HepG2 (cell line): ENCODE measurements around the gene CAMTA1. TPM values are rescaled to one million over a fixed set of nuclear protein-coding genes. Genes with fewer than 3 reads are reported as not detected.

Source experiments
- ARNTL ChIP-seq: sonication (generic); formaldehyde crosslinking; IDR thresholded peaks from 2 replicates; pipeline ENCODE4 v1.4.0; 2020; ENCODE audit warnings: mild to moderate bottlenecking, missing genetic modification reagents
- EP300 ChIP-seq, 3 experiments: sonication (generic) in 1 of 3; formaldehyde crosslinking in 1 of 3; IDR thresholded peaks; 2 replicates each; pipeline versions ENCODE4 v1.5.1 to v1.6.1; 2011 to 2020; ENCODE audit warnings: low read depth in 2 of 3, low read length in 2 of 3, borderline replicate concordance in 1 of 3, improper control_type of control experiment in 1 of 3, mild to moderate bottlenecking in 1 of 3, missing genetic modification reagents in 1 of 3, moderate library complexity in 1 of 3
- HNF4G ChIP-seq, 2 experiments: sonication (generic) in 1 of 2; formaldehyde crosslinking in 1 of 2; IDR thresholded peaks; 2 replicates each; pipeline versions ENCODE4 v1.4.0 to v1.6.1; 2011 to 2020; ENCODE audit warnings: borderline replicate concordance in 2 of 2, low read depth in 2 of 2, mild to moderate bottlenecking in 2 of 2, low read length in 1 of 2, missing genetic modification reagents in 1 of 2, moderate library complexity in 1 of 2
- HNRNPUL1 ChIP-seq: fragments of 200-400 bp; formaldehyde crosslinking; IDR thresholded peaks from 2 replicates; pipeline ENCODE4 v1.6.1; 2017; ENCODE audit warnings: low read depth, mild to moderate bottlenecking, low read length, moderate library complexity
- JUND ChIP-seq: sonication (generic); formaldehyde crosslinking; IDR thresholded peaks from 2 replicates; pipeline ENCODE4 v1.8.0; 2022; ENCODE audit warnings: mild to moderate bottlenecking, missing genetic modification reagents
- KIAA2018 ChIP-seq: sonication (generic); formaldehyde crosslinking; IDR thresholded peaks from 2 replicates; pipeline ENCODE4 v1.5.0; 2020; ENCODE audit warnings: mild to moderate bottlenecking, missing genetic modification reagents, borderline replicate concordance
- LBX2 ChIP-seq: sonication (generic); formaldehyde crosslinking; IDR thresholded peaks from 2 replicates; pipeline ENCODE4 v1.5.0; 2020; ENCODE audit warnings: missing genetic modification reagents, mild to moderate bottlenecking, borderline replicate concordance
- LRRFIP1 ChIP-seq: sonication (generic); formaldehyde crosslinking; conservative IDR thresholded peaks from 2 replicates; pipeline ENCODE4 v1.4.0; 2020; ENCODE audit warnings: missing genetic modification reagents
- MAX ChIP-seq: IDR thresholded peaks from 2 replicates; pipeline ENCODE4 v1.6.1; 2012; ENCODE audit warnings: inconsistent platforms
- MED8 ChIP-seq: sonication (generic); formaldehyde crosslinking; IDR thresholded peaks from 2 replicates; pipeline ENCODE4 v1.8.1; 2023; ENCODE audit warnings: mild to moderate bottlenecking, missing genetic modification reagents; ENCODE audit not compliant: insufficient replicate concordance
- SIN3B ChIP-seq: fragments of 150-350 bp; IDR thresholded peaks from 2 replicates; pipeline ENCODE4 v1.6.1; 2014; ENCODE audit warnings: low read length
- SNRNP70 ChIP-seq: fragments of 200-400 bp; formaldehyde crosslinking; IDR thresholded peaks from 2 replicates; pipeline ENCODE4 v1.6.1; 2017; ENCODE audit warnings: mild to moderate bottlenecking, low read depth, low read length, moderate library complexity
- U2AF2 ChIP-seq: fragments of 200-400 bp; formaldehyde crosslinking; IDR thresholded peaks from 2 replicates; pipeline ENCODE4 v1.6.1; 2017; ENCODE audit warnings: low read depth, mild to moderate bottlenecking, low read length
- ZNF343 ChIP-seq: sonication (generic); formaldehyde crosslinking; IDR thresholded peaks from 2 replicates; pipeline ENCODE4 v1.4.0; 2020; ENCODE audit warnings: mild to moderate bottlenecking, missing genetic modification reagents
- ZNF546 ChIP-seq: sonication (generic); formaldehyde crosslinking; conservative IDR thresholded peaks from 2 replicates; pipeline ENCODE4 v1.8.1; 2023; ENCODE audit warnings: mild to moderate bottlenecking, missing genetic modification reagents
- ZNF740 ChIP-seq: sonication (generic); formaldehyde crosslinking; IDR thresholded peaks from 2 replicates; pipeline ENCODE4 v1.4.0; 2020; ENCODE audit warnings: missing genetic modification reagents
- ZZZ3 ChIP-seq: sonication (generic); formaldehyde crosslinking; IDR thresholded peaks from 2 replicates; pipeline ENCODE4 v1.4.0; 2020; ENCODE audit warnings: missing genetic modification reagents, mild to moderate bottlenecking, borderline replicate concordance
- polyA plus RNA-seq, 8 experiments: library from polyadenylated mRNA; depleted of rRNA in 3 of 8; stranded (reverse) in 7 of 8; unstranded in 1 of 8; fragments of >200 nt; fragmentation: Illumina TruSeq in 4 of 8; extraction: Trizol in 4 of 8; gene quantifications; 2 replicates each; pipeline versions ENCODE4 v1.2.1 to v1.2.3, GENCODE V29; 2011 to 2016; ENCODE audit warnings: low read depth in 4 of 8, missing spikeins in 1 of 8, mixed read lengths in 1 of 8; ENCODE audit not compliant: insufficient read depth in 1 of 8
- total RNA-seq, 5 experiments: library from RNA; depleted of rRNA; stranded (reverse); fragments of >200 nt; fragmentation: Illumina TruSeq; extraction: Trizol; gene quantifications; 2 replicates each; pipeline ENCODE4 v1.2.3, GENCODE V29; 2016; ENCODE audit warnings: low read depth in 1 of 5

Gene CAMTA1
- total and polyA plus RNA-seq, 2 of the 13 experiments (the other 11 are each of a cell fraction or from before 2014, with no cell fraction given), result 25.0 to 36.4 TPM

- TF ChIP-seq HNF4G (IDR thresholded peaks at IDR 0.05; ENCODE audit: borderline replicate concordance, low read depth, low read length), result no peak
- TF ChIP-seq HNF4G (CRISPR knock-in tag; IDR thresholded peaks at IDR 0.05; ENCODE audit: borderline replicate concordance, low read depth), result no peak
- no peak for TF ChIP-seq ZNF740 (CRISPR knock-in tag)
- no peak for TF ChIP-seq ARNTL
- TF ChIP-seq SNRNP70, result no peak
- TF ChIP-seq MAX, result peak; percentile 46; the same call in 1 of the 2 replicates
- no peak for TF ChIP-seq ZNF343 (CRISPR knock-in tag)
- TF ChIP-seq HNRNPUL1, result no peak
- TF ChIP-seq MED8 (CRISPR knock-in tag), result no peak
- TF ChIP-seq KIAA2018 (CRISPR knock-in tag), result no peak
- TF ChIP-seq EP300 (IDR thresholded peaks at IDR 0.05; ENCODE audit: low read depth in 2 of 2, low read length in 2 of 2), result no peak
- TF ChIP-seq EP300 (CRISPR knock-in tag; IDR thresholded peaks at IDR 0.05; ENCODE audit: borderline replicate concordance), result no peak
- TF ChIP-seq SIN3B, result no peak
- no peak for TF ChIP-seq LRRFIP1 (CRISPR knock-in tag)
- TF ChIP-seq ZZZ3 (CRISPR knock-in tag), result no peak
- TF ChIP-seq ZNF546, result no peak
- no peak for TF ChIP-seq JUND
- TF ChIP-seq LBX2, result no peak
- TF ChIP-seq U2AF2, result no peak
Observed at GRCh38 chr1:7667625-7668218, 882.5 kb downstream of the CAMTA1 start (continued).
